OCI-LY3 (cell line): ENCODE results near the gene UCP2.

Experiments used
- EZH2phosphoT487 ChIP-seq: fragments of 200-600 bp; shearing (Covaris generic); IDR thresholded peaks from 2 replicates; pipeline ENCODE4 v1.6.1; 2018; ENCODE audit warnings: antibody characterized with exemption, mixed run types, low read depth
- TF ChIP-seq, protein P1 (sequence below): fragments of 200-600, 300-600 bp; sonication (generic); IDR thresholded peaks from 2 replicates; pipeline ENCODE4 v1.5.1; 2014; ENCODE audit warnings: antibody characterized with exemption, low read length, low read depth

DNA sequence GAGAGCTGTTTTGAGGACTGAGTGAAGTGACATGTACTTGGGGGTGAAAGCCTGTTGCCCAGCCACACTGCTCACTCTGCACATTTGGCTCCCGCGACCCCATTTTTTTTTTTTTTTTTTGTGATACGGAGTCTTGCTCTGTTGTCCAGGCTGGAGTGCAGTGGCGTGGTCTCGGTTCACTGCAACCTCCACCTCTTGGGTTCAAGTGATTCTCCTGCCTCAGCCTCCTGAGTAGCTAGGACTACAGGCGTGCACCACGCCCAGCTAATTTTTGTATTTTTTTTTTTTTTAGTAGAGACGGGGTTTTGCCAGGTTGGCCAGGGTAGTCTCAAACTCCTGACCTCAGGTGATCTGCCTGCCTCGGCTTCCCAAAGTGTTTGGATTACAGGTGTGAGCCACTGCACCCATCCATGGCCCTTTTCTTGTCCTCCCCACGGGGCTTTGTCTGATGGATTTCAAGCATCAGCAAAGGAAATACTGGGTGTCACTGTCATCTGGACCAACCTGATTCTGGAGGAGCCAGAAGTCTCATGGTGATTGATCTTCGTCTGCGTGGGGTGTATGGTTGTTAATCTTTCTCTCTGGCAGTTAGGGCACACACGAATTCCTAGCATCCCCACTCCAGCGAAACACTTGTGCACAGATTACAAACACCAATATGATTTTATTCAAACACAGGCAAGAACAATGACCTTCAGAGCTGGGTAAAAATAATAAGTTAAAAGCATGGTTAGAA is 29.6 kb upstream of the UCP2 start:
- TF ChIP-seq, protein P1, sequence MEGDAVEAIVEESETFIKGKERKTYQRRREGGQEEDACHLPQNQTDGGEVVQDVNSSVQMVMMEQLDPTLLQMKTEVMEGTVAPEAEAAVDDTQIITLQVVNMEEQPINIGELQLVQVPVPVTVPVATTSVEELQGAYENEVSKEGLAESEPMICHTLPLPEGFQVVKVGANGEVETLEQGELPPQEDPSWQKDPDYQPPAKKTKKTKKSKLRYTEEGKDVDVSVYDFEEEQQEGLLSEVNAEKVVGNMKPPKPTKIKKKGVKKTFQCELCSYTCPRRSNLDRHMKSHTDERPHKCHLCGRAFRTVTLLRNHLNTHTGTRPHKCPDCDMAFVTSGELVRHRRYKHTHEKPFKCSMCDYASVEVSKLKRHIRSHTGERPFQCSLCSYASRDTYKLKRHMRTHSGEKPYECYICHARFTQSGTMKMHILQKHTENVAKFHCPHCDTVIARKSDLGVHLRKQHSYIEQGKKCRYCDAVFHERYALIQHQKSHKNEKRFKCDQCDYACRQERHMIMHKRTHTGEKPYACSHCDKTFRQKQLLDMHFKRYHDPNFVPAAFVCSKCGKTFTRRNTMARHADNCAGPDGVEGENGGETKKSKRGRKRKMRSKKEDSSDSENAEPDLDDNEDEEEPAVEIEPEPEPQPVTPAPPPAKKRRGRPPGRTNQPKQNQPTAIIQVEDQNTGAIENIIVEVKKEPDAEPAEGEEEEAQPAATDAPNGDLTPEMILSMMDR: no peak
- TF ChIP-seq EZH2phosphoT487: no peak
